DND-41 (cell line): ENCODE data around the gene USPL1.

ENCODE experiments used
- EZH2 ChIP-seq: IDR thresholded peaks from 3 replicates; pipeline ENCODE4 v1.6.1; 2012; ENCODE audit warnings: borderline replicate concordance, low read depth, mild to moderate bottlenecking, moderate library complexity, low read length, inconsistent platforms; ENCODE audit not compliant: severe bottlenecking
- TF ChIP-seq, protein P1 (sequence below): IDR thresholded peaks from 2 replicates; pipeline ENCODE4 v1.5.1; 2012; ENCODE audit warnings: borderline replicate concordance, low read length, moderate library complexity, mild to moderate bottlenecking; ENCODE audit not compliant: poor library complexity, severe bottlenecking; ENCODE audit errors: extremely low read depth

DNA sequence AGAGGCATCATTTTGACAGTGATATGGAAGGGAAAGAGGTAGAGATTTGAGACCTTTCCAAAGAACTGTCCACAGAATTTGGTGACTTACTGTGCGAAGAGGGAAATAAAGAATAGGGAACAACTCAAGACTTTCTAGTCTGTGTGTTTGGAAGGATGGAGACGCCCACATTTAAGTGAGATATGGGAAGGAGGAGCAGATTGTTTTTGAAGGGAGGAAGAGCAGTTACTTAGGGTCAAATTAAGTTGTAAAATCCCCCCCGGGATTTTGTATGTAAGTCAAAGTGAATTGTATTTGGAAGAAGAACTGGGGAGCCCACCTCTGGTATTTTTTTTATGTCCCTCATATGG is 1.2 kb downstream of the USPL1 start:
- TF ChIP-seq, protein P1, sequence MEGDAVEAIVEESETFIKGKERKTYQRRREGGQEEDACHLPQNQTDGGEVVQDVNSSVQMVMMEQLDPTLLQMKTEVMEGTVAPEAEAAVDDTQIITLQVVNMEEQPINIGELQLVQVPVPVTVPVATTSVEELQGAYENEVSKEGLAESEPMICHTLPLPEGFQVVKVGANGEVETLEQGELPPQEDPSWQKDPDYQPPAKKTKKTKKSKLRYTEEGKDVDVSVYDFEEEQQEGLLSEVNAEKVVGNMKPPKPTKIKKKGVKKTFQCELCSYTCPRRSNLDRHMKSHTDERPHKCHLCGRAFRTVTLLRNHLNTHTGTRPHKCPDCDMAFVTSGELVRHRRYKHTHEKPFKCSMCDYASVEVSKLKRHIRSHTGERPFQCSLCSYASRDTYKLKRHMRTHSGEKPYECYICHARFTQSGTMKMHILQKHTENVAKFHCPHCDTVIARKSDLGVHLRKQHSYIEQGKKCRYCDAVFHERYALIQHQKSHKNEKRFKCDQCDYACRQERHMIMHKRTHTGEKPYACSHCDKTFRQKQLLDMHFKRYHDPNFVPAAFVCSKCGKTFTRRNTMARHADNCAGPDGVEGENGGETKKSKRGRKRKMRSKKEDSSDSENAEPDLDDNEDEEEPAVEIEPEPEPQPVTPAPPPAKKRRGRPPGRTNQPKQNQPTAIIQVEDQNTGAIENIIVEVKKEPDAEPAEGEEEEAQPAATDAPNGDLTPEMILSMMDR, result no peak
- no peak for TF ChIP-seq EZH2
